Stimulated activated CD4-positive, alpha-beta T cell treated with anti-CD3 and anti-CD28 coated beads, Interleukin-4, amount 100 ng/mL, for 1 hour (primary cell): ENCODE data around the gene CBLB.

Source experiments
- DNase-seq: peaks from one replicate; pipeline ENCODE4 v3.0.0-alpha.2; 2020

Gene CBLB

GRCh38 chr3:105678017-105678416, 190.8 kb downstream of the CBLB start:
- no peak for DNase-seq

- DNase-seq: peak; percentile 13
Observed at GRCh38 chr3:105676621-105677300, 192.1 kb downstream of the CBLB start.

DNA sequence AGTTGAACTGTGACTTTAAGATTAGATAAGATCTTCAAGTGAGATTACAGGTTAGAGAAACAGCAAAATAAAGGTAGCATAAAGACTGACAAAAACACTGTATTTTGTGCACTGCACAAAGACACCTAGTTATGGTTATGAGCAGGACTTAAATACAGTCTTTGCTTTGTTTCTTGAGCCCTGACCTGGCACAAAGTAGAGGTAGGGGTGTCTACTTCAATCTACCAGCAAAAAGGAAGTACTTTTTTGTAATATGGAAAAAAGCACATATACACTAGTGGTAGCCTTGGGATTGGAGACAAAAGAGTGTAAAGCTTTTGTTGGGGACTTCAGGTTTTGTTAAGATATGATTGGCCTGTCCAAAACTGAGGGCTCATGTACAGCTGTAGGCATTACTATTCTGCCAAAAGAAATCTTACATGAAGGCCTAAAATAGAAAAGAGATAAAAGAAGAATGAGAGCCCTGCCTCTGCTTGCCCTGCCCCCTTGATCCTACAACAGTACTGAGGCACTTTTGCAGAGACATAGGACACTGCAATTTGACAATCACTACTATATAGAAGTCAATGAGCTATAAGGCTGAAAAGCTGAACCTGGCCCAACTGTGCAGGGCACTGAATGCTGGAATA, 194.3 kb downstream of the CBLB start:
- no peak for DNase-seq

GRCh38 chr3:105672996-105673395, 195.8 kb downstream of the CBLB start:
- no peak for DNase-seq

- DNase-seq: no peak
Observed at GRCh38 chr3:105662306-105662705, 206.5 kb downstream of the CBLB start.

DNA sequence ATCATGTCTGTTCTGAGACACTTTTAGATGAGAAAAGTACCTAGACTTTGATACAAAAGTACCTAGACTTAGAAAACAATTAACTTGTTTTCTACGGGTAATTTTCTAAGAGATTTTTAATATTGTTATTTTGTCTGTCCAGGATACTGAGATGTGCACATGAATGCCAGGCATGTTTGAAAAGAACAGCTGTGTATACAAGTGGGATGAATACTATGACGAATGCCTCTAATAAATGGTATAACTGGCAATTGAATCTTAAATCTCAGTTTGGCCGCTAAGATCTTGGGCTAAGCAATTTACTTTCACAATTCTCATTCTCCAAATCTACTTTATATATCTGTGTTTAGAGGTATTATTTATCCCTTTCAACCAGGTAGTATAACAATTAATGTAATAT, 207.4 kb downstream of the CBLB start:
- DNase-seq: no peak

DNA sequence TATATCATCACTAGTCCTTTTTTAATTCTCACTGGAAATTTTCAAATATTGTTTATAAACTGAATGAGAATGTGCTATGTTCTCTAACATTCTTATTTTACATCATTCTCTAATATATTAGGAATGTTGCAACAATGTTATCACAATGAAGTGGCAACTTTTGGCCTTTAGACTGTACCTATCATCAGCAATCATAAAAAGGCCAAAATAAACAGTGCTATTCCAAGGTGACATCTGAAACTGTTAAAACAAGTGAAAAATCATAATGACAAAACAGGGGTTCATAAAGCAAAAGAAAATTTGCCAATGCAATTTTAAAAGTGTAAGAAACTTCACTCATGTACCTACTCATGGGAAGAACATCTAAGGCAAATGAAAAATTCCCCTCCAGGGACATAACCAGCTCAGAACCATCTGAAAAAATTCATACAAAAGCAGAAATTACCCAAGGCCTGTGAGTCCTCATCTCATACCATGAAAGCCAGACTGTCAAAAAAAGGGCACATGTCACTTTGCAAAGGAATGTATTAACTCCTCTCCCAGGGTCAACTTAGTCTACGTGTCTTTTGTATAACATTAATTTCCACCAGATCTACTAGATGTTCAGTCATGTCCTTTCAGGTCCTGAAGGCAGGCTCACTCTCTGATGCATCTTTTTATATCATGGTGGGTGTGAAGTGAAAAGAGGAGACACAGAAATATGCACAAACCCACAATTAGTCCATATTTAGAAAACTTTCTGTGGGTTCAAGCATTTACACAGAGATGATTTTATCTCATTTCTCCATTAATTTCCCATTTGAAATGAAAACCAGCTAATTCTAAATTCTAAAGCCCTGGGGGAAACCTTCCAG, 211.9 kb downstream of the CBLB start:
- no peak for DNase-seq

GRCh38 chr3:105653868-105654267, 214.9 kb downstream of the CBLB start:
- DNase-seq: no peak

DNA sequence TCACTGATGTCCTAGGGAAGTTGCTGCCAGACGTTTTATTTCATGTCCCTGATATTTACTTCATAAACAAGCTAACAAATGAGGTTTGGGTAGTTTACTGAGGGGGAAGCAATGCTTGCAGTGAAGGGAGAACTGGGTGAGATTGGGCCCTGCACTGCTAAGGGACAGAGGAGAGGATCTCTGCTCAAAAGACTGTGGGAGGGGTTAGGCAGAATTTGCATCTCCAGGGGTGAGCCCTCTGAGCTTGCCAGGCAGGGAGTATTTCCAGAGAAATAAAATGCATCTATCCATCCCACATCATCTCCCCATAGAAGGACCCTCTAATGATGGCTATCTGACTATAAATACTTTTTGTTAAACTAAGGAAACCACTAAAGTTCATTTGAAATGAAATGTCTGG, 215.6 kb downstream of the CBLB start:
- no peak for DNase-seq

- no peak for DNase-seq
Observed at GRCh38 chr3:105649480-105649879, 219.3 kb downstream of the CBLB start.

DNA sequence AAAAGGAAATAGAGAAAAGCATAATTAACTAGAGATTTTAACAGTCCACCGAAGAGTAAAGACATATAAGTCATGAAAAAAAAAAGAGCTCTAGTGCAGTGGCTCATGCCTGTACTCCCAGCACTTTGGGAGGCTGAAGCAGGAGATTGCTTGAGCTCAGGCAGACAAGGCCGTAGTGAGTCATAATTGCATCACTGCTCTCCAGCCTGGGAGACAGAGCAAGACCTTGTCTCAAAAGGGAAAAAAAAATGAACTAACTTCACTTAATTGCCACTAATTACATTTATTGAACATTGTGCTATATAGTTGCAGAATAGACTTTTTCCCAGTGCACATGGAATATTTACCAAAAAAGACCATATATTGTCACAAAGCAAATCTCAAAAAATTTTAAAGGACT, 221.8 kb downstream of the CBLB start:
- no peak for DNase-seq

- DNase-seq: no peak
Observed at GRCh38 chr3:105639131-105639530, 229.7 kb downstream of the CBLB start.

DNA sequence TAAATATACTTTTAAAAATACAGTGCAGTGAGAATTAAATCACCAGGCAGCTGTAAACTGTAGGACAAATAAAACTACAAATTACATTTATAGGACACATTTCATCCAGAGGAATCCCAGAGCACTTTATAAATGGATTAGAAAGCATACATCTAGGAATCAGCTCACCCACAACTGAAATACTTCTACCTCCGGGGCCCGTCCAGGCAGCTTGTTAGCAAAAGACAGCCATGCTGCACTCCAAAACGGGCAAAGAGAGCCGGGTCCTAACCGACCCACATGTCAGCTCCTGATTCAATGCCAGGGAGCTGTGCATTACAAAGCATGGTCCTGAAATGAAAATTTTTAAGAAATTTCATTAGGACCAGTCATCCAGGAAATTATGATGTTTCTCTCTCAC, 234.1 kb downstream of the CBLB start:
- DNase-seq: no peak

DNA sequence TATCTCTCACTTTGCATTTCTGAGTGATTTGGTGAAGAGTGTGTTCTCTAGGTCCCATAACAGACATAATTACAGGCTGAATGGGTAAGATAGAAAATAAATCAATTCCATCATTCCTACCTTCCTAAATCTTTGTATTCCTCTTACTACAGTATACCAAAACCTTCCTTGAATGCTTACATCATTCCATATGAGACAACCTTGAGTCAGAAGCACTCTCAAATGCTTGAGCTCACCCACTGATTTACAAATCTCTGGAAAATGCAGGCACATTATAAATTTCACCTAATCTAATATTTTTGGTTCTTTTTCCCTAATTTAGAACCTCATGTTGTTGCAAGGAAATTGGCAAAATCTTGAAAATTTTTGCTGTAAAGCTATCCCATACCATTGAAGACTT, 239.1 kb downstream of the CBLB start:
- DNase-seq: no peak

- no peak for DNase-seq
Observed at GRCh38 chr3:105626739-105627138, 242.1 kb downstream of the CBLB start.

DNA sequence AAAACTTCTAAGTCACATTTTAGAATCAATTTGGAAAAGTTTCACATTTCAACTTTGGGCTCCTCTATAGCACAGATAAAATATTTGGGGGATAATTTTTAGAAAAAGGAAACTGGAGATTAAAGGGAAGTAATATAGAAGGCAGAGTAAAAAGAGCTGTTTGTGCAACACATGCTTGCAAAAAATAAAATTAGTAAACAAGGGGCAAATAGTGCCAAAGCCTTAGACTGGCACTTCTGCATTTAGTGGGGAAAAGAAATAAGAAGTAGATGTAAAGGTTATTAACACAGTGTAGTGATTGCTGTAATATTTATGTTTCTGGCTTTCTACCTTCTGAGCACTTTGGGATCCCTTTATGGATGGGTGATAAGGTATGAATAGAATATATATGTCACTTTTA, 246.6 kb downstream of the CBLB start:
- DNase-seq: no peak

- DNase-seq: no peak
Observed at GRCh38 chr3:105620236-105620635, 248.6 kb downstream of the CBLB start.

DNA sequence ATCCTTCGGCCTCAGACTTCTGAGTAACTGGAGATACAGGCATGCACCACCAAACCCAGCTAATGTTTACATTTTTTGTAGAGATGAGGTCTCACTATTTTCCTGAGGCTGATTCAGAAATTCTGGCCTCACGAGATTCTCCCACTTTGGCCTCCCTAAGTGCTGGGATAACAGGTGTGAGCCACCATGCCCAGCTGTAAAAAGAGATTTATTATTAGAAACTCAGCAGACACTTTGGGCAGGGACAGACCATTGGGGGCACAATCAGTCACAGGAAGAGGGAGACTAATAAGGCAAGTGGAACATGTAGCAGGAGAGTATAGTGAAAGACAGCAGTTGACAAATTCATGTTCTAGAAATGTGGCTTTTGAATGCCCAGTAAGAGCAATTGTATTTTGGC, 249.2 kb downstream of the CBLB start:
- DNase-seq: no peak

- DNase-seq: no peak
Observed at GRCh38 chr3:105618556-105618955, 250.3 kb downstream of the CBLB start.

DNA sequence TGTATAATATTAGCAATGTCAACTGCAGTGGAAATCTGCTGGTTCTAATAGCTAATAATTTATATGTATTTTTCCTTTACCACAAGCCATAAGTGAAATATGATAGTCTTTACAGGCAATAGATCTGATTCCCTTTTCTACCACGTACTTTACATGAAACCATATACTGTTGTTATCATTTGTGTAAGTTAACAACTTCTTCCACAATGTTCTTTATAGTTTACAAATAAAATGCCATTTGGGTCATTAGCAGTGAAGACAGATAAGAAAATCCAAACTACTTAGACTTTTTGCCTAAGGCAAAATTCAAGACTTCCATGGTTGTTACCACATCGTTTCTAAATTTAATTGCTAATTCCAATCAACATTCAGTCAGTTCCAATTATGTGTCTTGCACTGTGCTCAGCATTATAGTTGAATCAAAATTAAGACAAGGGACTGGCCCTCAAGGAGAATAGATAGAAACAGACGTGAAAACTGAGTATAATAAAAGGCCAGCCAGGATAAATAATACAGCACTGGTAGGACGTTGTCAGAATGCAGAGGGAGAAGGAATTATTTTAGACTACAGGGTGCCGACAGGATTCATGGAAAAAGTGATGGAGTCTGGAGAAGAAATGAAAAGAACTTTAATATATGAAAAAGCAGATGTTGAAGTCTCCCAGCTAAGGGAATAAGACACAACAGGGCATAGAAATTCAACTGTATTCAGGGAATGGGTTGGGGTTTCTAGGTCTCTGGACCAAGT, 252.3 kb downstream of the CBLB start:
- no peak for DNase-seq

DNA sequence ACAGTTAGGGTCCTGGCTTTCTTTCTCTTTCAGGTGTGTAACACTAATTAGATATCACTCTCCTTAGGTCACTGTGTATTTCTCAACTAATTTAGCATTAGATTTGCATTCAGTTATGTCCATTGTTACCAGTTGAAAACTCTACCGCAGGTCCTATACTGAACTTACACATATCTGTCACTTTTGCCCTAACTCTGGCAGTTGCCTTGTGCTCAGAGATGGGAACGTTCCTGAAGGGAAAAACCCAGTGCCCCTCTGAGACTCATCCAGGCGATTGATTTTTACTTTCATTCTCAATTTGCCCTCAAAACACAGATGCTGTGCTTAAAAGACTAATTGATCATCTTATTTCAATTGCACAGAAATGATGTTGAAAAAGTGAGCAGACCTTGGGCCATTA, 253.0 kb downstream of the CBLB start:
- DNase-seq: no peak

- no peak for DNase-seq
Observed at GRCh38 chr3:105614288-105615030, 254.4 kb downstream of the CBLB start.

- DNase-seq: no peak
Observed at GRCh38 chr3:105613120-105613519, 255.7 kb downstream of the CBLB start.
